ENCODE measurements around the gene PIK3R4. TPM values are rescaled to one million over a fixed set of nuclear protein-coding genes. Genes with fewer than 3 reads are reported as not detected.

Gene PIK3R4
- total RNA-seq, 1 experiment from 2014 or later = 21.5 TPM

DNA sequence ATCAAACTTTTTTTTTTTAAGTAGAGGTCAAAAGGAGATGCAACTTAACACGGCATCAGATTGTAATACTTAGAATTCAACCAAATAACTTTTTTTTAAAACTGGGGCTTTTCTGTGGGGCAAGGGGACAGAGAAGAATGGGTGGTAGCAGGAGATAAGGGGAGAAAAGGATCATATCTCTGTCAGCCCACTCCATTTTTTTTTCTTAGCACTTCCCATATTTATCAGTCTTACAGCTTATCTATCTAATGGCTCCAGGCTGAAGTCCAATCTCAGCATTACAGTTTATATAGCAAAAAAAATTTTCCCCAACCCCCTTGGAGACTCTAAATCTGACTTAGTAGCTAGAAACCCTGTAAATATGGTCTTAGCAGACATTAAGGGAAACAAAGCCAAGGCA lies 69.3 kb downstream of the PIK3R4 start:
- no TSS peak for BruUV-seq (replicated peaks)
- no peaks in the 10 kb centered on the region for H3K9me2 ChIP-seq (replicated peaks; ENCODE audit: low read length)
- H4K20me1 ChIP-seq (ENCODE audit: low read length) = no peaks in the 10 kb centered on the region
- CTCF ChIA-PET = no interaction called here
- H3F3A ChIP-seq (ENCODE audit: low read length, unreplicated experiment) = no peaks in the 10 kb centered on the region
- no peak overlapping the region for H3K4me3 ChIP-seq (ENCODE audit: low read length)
- H3K27ac ChIP-seq (ENCODE audit: low read length) = no peak overlapping the region
- no peak overlapping the region for H3K9ac ChIP-seq (ENCODE audit: low read length)
- H3K4me1 ChIP-seq (ENCODE audit: insufficient read depth, low read length) = no peaks in the 10 kb centered on the region
- POLR2A ChIA-PET (ENCODE audit: unreplicated experiment) = no interaction called here
- H3K27me3 ChIP-seq (ENCODE audit: low read length) = no peaks in the 10 kb centered on the region
- H2AFZ ChIP-seq (ENCODE audit: low read length) = no peak overlapping the region
- TF ChIP-seq CTCF (conservative IDR thresholded peaks at IDR 0.05; ENCODE audit: low read depth, low read length) = no peak
- no peak for TF ChIP-seq EZH2phosphoT487 (IDR thresholded peaks at IDR 0.05; ENCODE audit: borderline replicate concordance, low read length)
- TF ChIP-seq EZH2 (IDR thresholded peaks at IDR 0.05; ENCODE audit: low read length, unreplicated experiment) = no peak
- intact Hi-C loops (cut with micrococcal nuclease) = no loop called here
- no peak for DNase-seq
- no peak overlapping the region for H3K4me2 ChIP-seq (ENCODE audit: low read length)
- H3K79me2 ChIP-seq (ENCODE audit: low read length) = no peaks in the 10 kb centered on the region
- H3K9me3 ChIP-seq (ENCODE audit: low read length) = no peaks in the 10 kb centered on the region
- ATAC-seq = no peak
- 0 out of 2 replicates have a peak, but pooled peaks cover 4% of the 10 kb centered on the region for H3K36me3 ChIP-seq (ENCODE audit: low read depth, low read length)

DNA sequence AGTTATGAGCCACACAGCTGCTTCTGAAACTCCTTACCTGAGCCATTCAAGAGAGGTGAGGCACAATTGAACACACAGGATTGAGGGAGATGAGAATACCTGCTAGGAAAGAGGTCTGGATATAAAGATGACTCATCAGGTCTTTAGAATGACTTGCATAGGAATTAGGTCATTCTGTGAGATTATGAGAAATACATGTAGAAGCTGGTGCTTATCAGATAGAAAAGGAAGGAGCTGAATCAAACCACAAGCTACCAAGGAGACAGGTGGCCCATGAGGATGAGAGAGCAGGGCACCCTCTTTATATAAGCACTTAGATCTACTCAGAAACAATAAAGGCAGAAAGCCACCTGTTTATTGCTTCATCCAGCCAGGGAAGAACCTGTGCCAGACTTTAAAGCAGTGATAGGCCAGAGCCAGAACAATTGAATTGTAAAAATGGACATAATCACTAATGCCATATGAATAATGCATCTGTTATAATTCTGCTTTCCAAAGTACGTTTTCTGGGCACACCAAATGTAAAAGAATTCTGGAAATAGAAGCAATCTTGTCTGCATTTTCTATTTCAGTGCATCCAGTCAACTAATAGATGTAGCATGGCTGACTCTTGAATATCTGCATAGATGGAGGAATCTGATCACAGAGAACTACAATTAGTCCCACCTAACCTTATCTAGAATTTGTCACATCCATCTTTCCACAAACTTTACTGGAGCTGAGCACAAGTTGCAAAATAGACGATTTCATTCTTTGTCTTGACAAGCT lies 74.9 kb downstream of the PIK3R4 start:
- Histone ChIP-seq H2AFZ (ENCODE audit: low read length) (no peak overlapping the region), H3K79me2 (ENCODE audit: low read length) (no peaks in the 10 kb centered on the region), H3K4me2 (ENCODE audit: low read length) (no peak overlapping the region), H3K27me3 (ENCODE audit: low read length) (no peaks in the 10 kb centered on the region), H3F3A (ENCODE audit: low read length, unreplicated experiment) (no peaks in the 10 kb centered on the region), H3K4me3 (ENCODE audit: low read length) (no peak overlapping the region), H3K27ac (ENCODE audit: low read length) (no peak overlapping the region), H3K9me2 (replicated peaks; ENCODE audit: low read length) (no peaks in the 10 kb centered on the region), H3K9ac (ENCODE audit: low read length) (no peak overlapping the region), H3K36me3 (ENCODE audit: low read depth, low read length) (no peaks in the 10 kb centered on the region), H4K20me1 (ENCODE audit: low read length) (no peaks in the 10 kb centered on the region), H3K4me1 (ENCODE audit: insufficient read depth, low read length) (no peaks in the 10 kb centered on the region), H3K9me3 (ENCODE audit: low read length) (no peaks in the 10 kb centered on the region)
- DNase-seq (peak; percentile 20), ATAC-seq (no peak)
- no TSS peak for BruUV-seq (replicated peaks)
- ChIA-PET POLR2A (ENCODE audit: unreplicated experiment) (no interaction called here), CTCF (no interaction called here)
- intact Hi-C loops (cut with micrococcal nuclease) = no loop called here
- TF ChIP-seq EZH2phosphoT487 (IDR thresholded peaks at IDR 0.05; ENCODE audit: borderline replicate concordance, low read length) = no peak
- no peak for TF ChIP-seq CTCF (conservative IDR thresholded peaks at IDR 0.05; ENCODE audit: low read depth, low read length)
- no peak for TF ChIP-seq EZH2 (IDR thresholded peaks at IDR 0.05; ENCODE audit: low read length, unreplicated experiment)

GRCh38 chr3:130669740-130670139 lies 76.9 kb downstream of the PIK3R4 start:
- no peaks in the 10 kb centered on the region for H3F3A ChIP-seq (ENCODE audit: low read length, unreplicated experiment)
- ChIA-PET POLR2A (ENCODE audit: unreplicated experiment) (no interaction called here), CTCF (no interaction called here)
- no peaks in the 10 kb centered on the region for H3K4me1 ChIP-seq (ENCODE audit: insufficient read depth, low read length)
- intact Hi-C loops (cut with micrococcal nuclease) = no loop called here
- H3K27ac ChIP-seq (ENCODE audit: low read length) = no peak overlapping the region
- no peak overlapping the region for H2AFZ ChIP-seq (ENCODE audit: low read length)
- no peaks in the 10 kb centered on the region for H3K9me2 ChIP-seq (replicated peaks; ENCODE audit: low read length)
- no peaks in the 10 kb centered on the region for H3K36me3 ChIP-seq (ENCODE audit: low read depth, low read length)
- no peak for ATAC-seq
- H3K9me3 ChIP-seq (ENCODE audit: low read length) = no peaks in the 10 kb centered on the region
- no peak for TF ChIP-seq EZH2phosphoT487 (IDR thresholded peaks at IDR 0.05; ENCODE audit: borderline replicate concordance, low read length)
- no TSS peak for BruUV-seq (replicated peaks)
- DNase-seq = no peak
- H3K4me3 ChIP-seq (ENCODE audit: low read length) = no peak overlapping the region
- no peaks in the 10 kb centered on the region for H4K20me1 ChIP-seq (ENCODE audit: low read length)
- no peak overlapping the region for H3K4me2 ChIP-seq (ENCODE audit: low read length)
- no peak overlapping the region for H3K9ac ChIP-seq (ENCODE audit: low read length)
- no peaks in the 10 kb centered on the region for H3K79me2 ChIP-seq (ENCODE audit: low read length)
- H3K27me3 ChIP-seq (ENCODE audit: low read length) = no peaks in the 10 kb centered on the region
